Measurements from ENCODE around the gene PSAP.
A peak's percentile ranks its signal among the peaks of the same experiment; 100 is the strongest.

The PSAP gene

DNA sequence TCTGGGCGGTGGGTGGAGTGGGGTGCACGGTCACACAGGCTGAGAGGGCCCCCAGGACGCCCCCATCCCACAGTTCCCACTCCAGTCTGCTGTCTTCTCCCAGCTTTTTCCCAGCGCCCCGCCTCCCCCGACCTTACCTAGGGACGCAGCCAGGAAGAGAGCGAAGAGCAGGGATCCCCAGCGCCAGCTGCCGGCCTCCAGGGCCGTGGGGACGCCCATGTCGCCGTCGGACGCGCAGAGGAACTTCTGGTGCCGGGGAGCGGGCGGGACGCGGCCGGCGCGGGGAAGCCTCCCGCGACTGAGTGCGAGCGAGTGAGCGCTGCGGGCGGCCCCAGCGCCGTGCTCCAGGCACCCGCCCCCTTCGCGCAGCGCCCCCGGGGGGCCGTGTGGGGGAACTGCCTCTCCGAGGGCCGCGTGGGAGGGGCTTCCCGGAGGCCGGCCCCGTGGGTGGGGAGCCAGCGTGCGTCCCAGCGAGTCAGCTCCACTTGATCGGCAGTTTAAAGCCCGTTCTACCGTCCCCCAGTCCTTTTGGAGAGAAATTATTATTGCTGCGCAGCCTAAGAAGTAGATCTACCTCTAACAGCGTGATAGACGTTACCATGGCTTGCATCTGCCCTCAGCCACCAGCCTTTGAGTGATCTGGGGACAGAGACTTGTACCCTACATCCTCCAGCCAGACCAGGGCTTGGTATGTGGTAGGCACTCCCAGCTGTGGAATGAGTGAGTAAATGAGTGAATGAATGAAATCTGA lies 77.7 kb downstream of the PSAP start, which contains the start of gene VSIR:
VSIR (minus strand) TSS at position 300 of the 751 bp plus-strand sequence; CDS start at position 219, 81 bp downstream.
- H3K27ac ChIP-seq (ENCODE audit: insufficient read depth in 1 of 2, low read depth in 1 of 2, low read length in 2 of 2, poor library complexity in 1 of 2, severe bottlenecking in 2 of 2), result peak within 1 kb of the TSS; percentile 56 to 81
- WGBS (ENCODE audit: insufficient coverage), result 0% methylated on average over 36 of the region's 55 CpGs
- ChIA-PET CTCF (interaction anchor here (0.8 to 13.0 kb wide), 21 partner anchors 9 to 111 kb away, joined by 3 to 159 read pairs (median 12); partner anchors contain the start of gene C10orf105), POLR2A (interaction anchor here (0.6 to 1.9 kb wide), 8 partner anchors 17 to 411 kb away, joined by 3 to 10 read pairs (median 4); no protein-coding TSS in a partner anchor)
- DNase-seq, result peak; percentile 85 to 93 (median 92)
- peak within 1 kb of the TSS; percentile 70 to 92 (median 90) for H3K4me3 ChIP-seq (ENCODE audit: control insufficient read depth in 1 of 7, extremely low read depth in 1 of 7, insufficient read depth in 4 of 7, low read depth in 2 of 7, low read length in 6 of 7)
- H3K4me1 ChIP-seq (ENCODE audit: control extremely low read depth in 1 of 4, control insufficient read depth in 4 of 4, insufficient read depth in 4 of 4, low read length in 3 of 4), result peaks cover 42 to 96% (median 88%) of the 10 kb centered on the region in 4 experiments
- no peaks in the 10 kb centered on the region for H3K27me3 ChIP-seq (replicated peaks in 2 of 5; ENCODE audit: control insufficient read depth in 4 of 5, insufficient read depth in 5 of 5, low read length in 4 of 5)
- peaks cover 0 to 13% (median 0%) of the 10 kb centered on the region in 4 experiments for H3K36me3 ChIP-seq (ENCODE audit: control insufficient read depth in 4 of 4, insufficient read depth in 4 of 4, low read length in 3 of 4)
- H3K9me3 ChIP-seq (ENCODE audit: control extremely low read depth in 1 of 5, control insufficient read depth in 4 of 5, insufficient read depth in 2 of 5, low read depth in 1 of 5, low read length in 4 of 5), result no peaks in the 10 kb centered on the region

- no peaks in the 10 kb centered on the region for H3K27me3 ChIP-seq (replicated peaks in 2 of 5; ENCODE audit: control insufficient read depth in 4 of 5, insufficient read depth in 5 of 5, low read length in 4 of 5)
- peaks cover 0 to 15% (median under 1%) of the 10 kb centered on the region in 4 experiments for H3K36me3 ChIP-seq (ENCODE audit: control insufficient read depth in 4 of 4, insufficient read depth in 4 of 4, low read length in 3 of 4)
Measured at GRCh38 chr10:71772832-71773220, 78.2 kb downstream of the PSAP start.

GRCh38 chr10:71771821-71772617 lies 79.0 kb downstream of the PSAP start:
- POLR2A ChIA-PET, result interaction anchor here (1.0 to 1.9 kb wide), 5 partner anchors 10 to 53 kb away, joined by 3 to 10 read pairs (median 7); no protein-coding TSS in a partner anchor
- WGBS (ENCODE audit: insufficient coverage), result 4% methylated on average over 2 of the region's 2 CpGs
- no peaks in the 10 kb centered on the region for H3K27me3 ChIP-seq (replicated peaks in 2 of 5; ENCODE audit: control insufficient read depth in 4 of 5, insufficient read depth in 5 of 5, low read length in 4 of 5)
- peak overlapping the region; percentile 56 to 81 for H3K27ac ChIP-seq (ENCODE audit: insufficient read depth in 1 of 2, low read depth in 1 of 2, low read length in 2 of 2, poor library complexity in 1 of 2, severe bottlenecking in 2 of 2)
- peaks cover 0 to 22% (median 4%) of the 10 kb centered on the region in 4 experiments for H3K36me3 ChIP-seq (ENCODE audit: control insufficient read depth in 4 of 4, insufficient read depth in 4 of 4, low read length in 3 of 4)
- peaks cover 47 to 92% (median 91%) of the 10 kb centered on the region in 4 experiments for H3K4me1 ChIP-seq (ENCODE audit: control extremely low read depth in 1 of 4, control insufficient read depth in 4 of 4, insufficient read depth in 4 of 4, low read length in 3 of 4)
- peak overlapping the region; percentile 70 to 92 (median 90) for H3K4me3 ChIP-seq (ENCODE audit: control insufficient read depth in 1 of 7, extremely low read depth in 1 of 7, insufficient read depth in 4 of 7, low read depth in 2 of 7, low read length in 6 of 7)
- H3K9me3 ChIP-seq (ENCODE audit: control extremely low read depth in 1 of 5, control insufficient read depth in 4 of 5, insufficient read depth in 2 of 5, low read depth in 1 of 5, low read length in 4 of 5), result no peaks in the 10 kb centered on the region
- DNase-seq, result peak in 2 of 3 donors; percentile 61 to 62
- CTCF ChIA-PET, result interaction anchor here (0.9 to 13.0 kb wide), 20 partner anchors 9 to 453 kb away, joined by 3 to 159 read pairs (median 12); partner anchors contain the start of genes C10orf105 and SLC29A3

More at GRCh38 chr10:71772832-71773220, 78.2 kb downstream of the PSAP start:
- Histone ChIP-seq H3K27ac (ENCODE audit: insufficient read depth in 1 of 2, low read depth in 1 of 2, low read length in 2 of 2, poor library complexity in 1 of 2, severe bottlenecking in 2 of 2) (peak overlapping the region; percentile 56 to 81), H3K4me3 (ENCODE audit: control insufficient read depth in 1 of 7, extremely low read depth in 1 of 7, insufficient read depth in 4 of 7, low read depth in 2 of 7, low read length in 6 of 7) (peak overlapping the region; percentile 70 to 92 (median 90)), H3K9me3 (ENCODE audit: control extremely low read depth in 1 of 5, control insufficient read depth in 4 of 5, insufficient read depth in 2 of 5, low read depth in 1 of 5, low read length in 4 of 5) (no peaks in the 10 kb centered on the region), H3K4me1 (ENCODE audit: control extremely low read depth in 1 of 4, control insufficient read depth in 4 of 4, insufficient read depth in 4 of 4, low read length in 3 of 4) (peaks cover 42 to 93% (median 90%) of the 10 kb centered on the region in 4 experiments)
- ChIA-PET POLR2A (interaction anchor here (0.6 to 1.9 kb wide), 9 partner anchors 10 to 411 kb away, joined by 3 to 10 read pairs (median 4); no protein-coding TSS in a partner anchor), CTCF (interaction anchor here (0.9 to 13.0 kb wide), 20 partner anchors 9 to 453 kb away, joined by 3 to 159 read pairs (median 12); partner anchors contain the start of genes C10orf105 and SLC29A3)
- no peak for DNase-seq
- 8% methylated on average over 3 of the region's 4 CpGs for WGBS (ENCODE audit: insufficient coverage)

- Histone ChIP-seq H3K4me1 (ENCODE audit: control extremely low read depth in 1 of 4, control insufficient read depth in 4 of 4, insufficient read depth in 4 of 4, low read length in 3 of 4) (peaks cover 41 to 89% (median 86%) of the 10 kb centered on the region in 4 experiments), H3K27ac (ENCODE audit: insufficient read depth in 1 of 2, low read depth in 1 of 2, low read length in 2 of 2, poor library complexity in 1 of 2, severe bottlenecking in 2 of 2) (peak overlapping the region; percentile 25 to 81), H3K4me3 (ENCODE audit: control insufficient read depth in 1 of 7, extremely low read depth in 1 of 7, insufficient read depth in 4 of 7, low read depth in 2 of 7, low read length in 6 of 7) (peak overlapping the region in 6 of 7 experiments; percentile 80 to 92 (median 90)), H3K36me3 (ENCODE audit: control insufficient read depth in 4 of 4, insufficient read depth in 4 of 4, low read length in 3 of 4) (peaks cover 0 to 30% (median 9%) of the 10 kb centered on the region in 4 experiments), H3K9me3 (ENCODE audit: control extremely low read depth in 1 of 5, control insufficient read depth in 4 of 5, insufficient read depth in 2 of 5, low read depth in 1 of 5, low read length in 4 of 5) (no peaks in the 10 kb centered on the region), H3K27me3 (replicated peaks in 2 of 5; ENCODE audit: control insufficient read depth in 4 of 5, insufficient read depth in 5 of 5, low read length in 4 of 5) (no peaks in the 10 kb centered on the region)
- WGBS (ENCODE audit: insufficient coverage), result 48% methylated on average over 2 of the region's 2 CpGs
- CTCF ChIA-PET, result interaction anchor here (1.3 to 13.0 kb wide), 10 partner anchors 8 to 107 kb away, joined by 3 to 159 read pairs (median 28); partner anchors contain the start of gene C10orf105
- no peak for DNase-seq
- POLR2A ChIA-PET, result no interaction called here
Measured at GRCh38 chr10:71771204-71771603, 79.8 kb downstream of the PSAP start.

- WGBS (ENCODE audit: insufficient coverage), result 77% methylated on average over 3 of the region's 3 CpGs
- ChIA-PET CTCF (interaction anchor here (0.7 to 13.0 kb wide), 9 partner anchors 8 to 106 kb away, joined by 3 to 159 read pairs (median 32); no protein-coding TSS in a partner anchor), POLR2A (no interaction called here)
- peak overlapping the region in 6 of 7 experiments; percentile 5 to 92 (median 90) for H3K4me3 ChIP-seq (ENCODE audit: control insufficient read depth in 1 of 7, extremely low read depth in 1 of 7, insufficient read depth in 4 of 7, low read depth in 2 of 7, low read length in 6 of 7)
- no peak for DNase-seq
- peaks cover 37 to 88% (median 84%) of the 10 kb centered on the region in 4 experiments for H3K4me1 ChIP-seq (ENCODE audit: control extremely low read depth in 1 of 4, control insufficient read depth in 4 of 4, insufficient read depth in 4 of 4, low read length in 3 of 4)
- H3K27me3 ChIP-seq (replicated peaks in 2 of 5; ENCODE audit: control insufficient read depth in 4 of 5, insufficient read depth in 5 of 5, low read length in 4 of 5), result no peaks in the 10 kb centered on the region
- peak overlapping the region in 1 of 2 experiments; percentile 81 for H3K27ac ChIP-seq (ENCODE audit: insufficient read depth in 1 of 2, low read depth in 1 of 2, low read length in 2 of 2, poor library complexity in 1 of 2, severe bottlenecking in 2 of 2)
- H3K9me3 ChIP-seq (ENCODE audit: control extremely low read depth in 1 of 5, control insufficient read depth in 4 of 5, insufficient read depth in 2 of 5, low read depth in 1 of 5, low read length in 4 of 5), result no peaks in the 10 kb centered on the region
- peaks cover 0 to 34% (median 10%) of the 10 kb centered on the region in 4 experiments for H3K36me3 ChIP-seq (ENCODE audit: control insufficient read depth in 4 of 4, insufficient read depth in 4 of 4, low read length in 3 of 4)
Measured at GRCh38 chr10:71770789-71771188, 80.3 kb downstream of the PSAP start.

GRCh38 chr10:71770255-71770654 lies 80.8 kb downstream of the PSAP start:
- ChIA-PET CTCF (interaction anchor here (0.7 to 13.0 kb wide), 6 partner anchors 13 to 74 kb away, joined by 3 to 159 read pairs (median 64); no protein-coding TSS in a partner anchor), POLR2A (no interaction called here)
- peaks cover 34 to 88% (median 84%) of the 10 kb centered on the region in 4 experiments for H3K4me1 ChIP-seq (ENCODE audit: control extremely low read depth in 1 of 4, control insufficient read depth in 4 of 4, insufficient read depth in 4 of 4, low read length in 3 of 4)
- peak overlapping the region in 6 of 7 experiments; percentile 5 to 92 (median 86) for H3K4me3 ChIP-seq (ENCODE audit: control insufficient read depth in 1 of 7, extremely low read depth in 1 of 7, insufficient read depth in 4 of 7, low read depth in 2 of 7, low read length in 6 of 7)
- H3K9me3 ChIP-seq (ENCODE audit: control extremely low read depth in 1 of 5, control insufficient read depth in 4 of 5, insufficient read depth in 2 of 5, low read depth in 1 of 5, low read length in 4 of 5), result no peaks in the 10 kb centered on the region
- peaks cover 0 to 39% (median 10%) of the 10 kb centered on the region in 4 experiments for H3K36me3 ChIP-seq (ENCODE audit: control insufficient read depth in 4 of 4, insufficient read depth in 4 of 4, low read length in 3 of 4)
- peak overlapping the region; percentile 40 to 81 for H3K27ac ChIP-seq (ENCODE audit: insufficient read depth in 1 of 2, low read depth in 1 of 2, low read length in 2 of 2, poor library complexity in 1 of 2, severe bottlenecking in 2 of 2)
- no peak for DNase-seq
- H3K27me3 ChIP-seq (replicated peaks in 2 of 5; ENCODE audit: control insufficient read depth in 4 of 5, insufficient read depth in 5 of 5, low read length in 4 of 5), result no peaks in the 10 kb centered on the region
- 100% methylated on average over 3 of the region's 3 CpGs for WGBS (ENCODE audit: insufficient coverage)

Measured in common myeloid progenitor, CD34-positive (primary cell).